ENCODE data around the gene UBL3. TPM values are rescaled to one million over a fixed set of nuclear protein-coding genes. Genes with fewer than 3 reads are reported as not detected.

The UBL3 gene
- total RNA-seq, 1 experiment from 2014 or later, result 12.0 TPM

DNA sequence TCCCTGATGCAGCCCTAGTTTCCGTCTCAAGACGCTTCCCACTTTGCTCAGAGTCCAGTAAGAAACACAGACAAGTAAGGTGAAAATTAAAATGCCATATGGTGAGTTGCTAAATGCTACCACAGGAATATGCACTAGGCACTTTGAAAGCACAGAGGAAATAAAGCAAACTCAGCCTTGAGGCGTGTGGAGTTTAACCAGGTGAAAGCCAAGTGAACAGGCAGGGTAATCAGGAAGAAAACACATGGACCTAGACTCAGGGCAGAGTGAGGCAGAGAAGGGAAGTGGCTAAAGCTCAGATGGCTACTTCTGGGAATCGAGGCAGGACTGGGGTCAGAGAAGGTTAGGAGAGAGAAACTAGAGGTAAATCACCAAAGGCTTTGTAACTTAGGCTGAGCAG, 5.4 kb upstream of the UBL3 start:
- H3K4me1 ChIP-seq (ENCODE audit: insufficient read depth, low read length, poor library complexity, severe bottlenecking), result no peaks in the 10 kb centered on the region
- POLR2A ChIA-PET (ENCODE audit: low non-redundant PET), result no interaction called here

GRCh38 chr13:29855009-29855408, 4.6 kb upstream of the UBL3 start:
- H3K9me3 ChIP-seq (ENCODE audit: low read depth, low read length, poor library complexity, severe bottlenecking), result no peaks in the 10 kb centered on the region
- H3K4me3 ChIP-seq (ENCODE audit: low read depth, low read length, poor library complexity, severe bottlenecking), result no peak overlapping the region
- TF ChIP-seq, protein P1, sequence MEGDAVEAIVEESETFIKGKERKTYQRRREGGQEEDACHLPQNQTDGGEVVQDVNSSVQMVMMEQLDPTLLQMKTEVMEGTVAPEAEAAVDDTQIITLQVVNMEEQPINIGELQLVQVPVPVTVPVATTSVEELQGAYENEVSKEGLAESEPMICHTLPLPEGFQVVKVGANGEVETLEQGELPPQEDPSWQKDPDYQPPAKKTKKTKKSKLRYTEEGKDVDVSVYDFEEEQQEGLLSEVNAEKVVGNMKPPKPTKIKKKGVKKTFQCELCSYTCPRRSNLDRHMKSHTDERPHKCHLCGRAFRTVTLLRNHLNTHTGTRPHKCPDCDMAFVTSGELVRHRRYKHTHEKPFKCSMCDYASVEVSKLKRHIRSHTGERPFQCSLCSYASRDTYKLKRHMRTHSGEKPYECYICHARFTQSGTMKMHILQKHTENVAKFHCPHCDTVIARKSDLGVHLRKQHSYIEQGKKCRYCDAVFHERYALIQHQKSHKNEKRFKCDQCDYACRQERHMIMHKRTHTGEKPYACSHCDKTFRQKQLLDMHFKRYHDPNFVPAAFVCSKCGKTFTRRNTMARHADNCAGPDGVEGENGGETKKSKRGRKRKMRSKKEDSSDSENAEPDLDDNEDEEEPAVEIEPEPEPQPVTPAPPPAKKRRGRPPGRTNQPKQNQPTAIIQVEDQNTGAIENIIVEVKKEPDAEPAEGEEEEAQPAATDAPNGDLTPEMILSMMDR (conservative IDR thresholded peaks at IDR 0.05; ENCODE audit: low read depth, low read length), result no peak
- TF ChIP-seq EZH2 (IDR thresholded peaks at IDR 0.05; ENCODE audit: borderline replicate concordance, low read depth, low read length, poor library complexity, severe bottlenecking), result no peak
- no TSS peak for BruUV-seq (replicated peaks)
- POLR2A ChIA-PET (ENCODE audit: low non-redundant PET), result no interaction called here
- CTCF ChIA-PET, result no interaction called here
- no peaks in the 10 kb centered on the region for H3K4me1 ChIP-seq (ENCODE audit: insufficient read depth, low read length, poor library complexity, severe bottlenecking)
- intact Hi-C loops (cut with micrococcal nuclease; ENCODE audit: unreplicated experiment), result no loop called here
- DNase-seq (ENCODE audit: low spot score), result no peak
- H3K27me3 ChIP-seq (replicated peaks; ENCODE audit: insufficient read depth, low read depth, low read length, poor library complexity), result no peaks in the 10 kb centered on the region
- H3K36me3 ChIP-seq (ENCODE audit: insufficient read depth, low read length, poor library complexity, severe bottlenecking), result no peaks in the 10 kb centered on the region
- H3K27ac ChIP-seq (ENCODE audit: low read depth, low read length, poor library complexity, severe bottlenecking), result no peak overlapping the region

More for the DNA sequence above, 5.4 kb upstream of the UBL3 start:
- Histone ChIP-seq H3K4me3 (ENCODE audit: low read depth, low read length, poor library complexity, severe bottlenecking) (no peak overlapping the region), H3K36me3 (ENCODE audit: insufficient read depth, low read length, poor library complexity, severe bottlenecking) (no peaks in the 10 kb centered on the region), H3K27ac (ENCODE audit: low read depth, low read length, poor library complexity, severe bottlenecking) (no peak overlapping the region), H3K27me3 (replicated peaks; ENCODE audit: insufficient read depth, low read depth, low read length, poor library complexity) (no peaks in the 10 kb centered on the region), H3K9me3 (ENCODE audit: low read depth, low read length, poor library complexity, severe bottlenecking) (no peaks in the 10 kb centered on the region)
- no TSS peak for BruUV-seq (replicated peaks)
- no peak for DNase-seq (ENCODE audit: low spot score)
- TF ChIP-seq EZH2 (IDR thresholded peaks at IDR 0.05; ENCODE audit: borderline replicate concordance, low read depth, low read length, poor library complexity, severe bottlenecking), result no peak
- TF ChIP-seq, protein P1 (conservative IDR thresholded peaks at IDR 0.05; ENCODE audit: low read depth, low read length), result no peak
- intact Hi-C loops (cut with micrococcal nuclease; ENCODE audit: unreplicated experiment), result no loop called here
- CTCF ChIA-PET, result no interaction called here

DNA sequence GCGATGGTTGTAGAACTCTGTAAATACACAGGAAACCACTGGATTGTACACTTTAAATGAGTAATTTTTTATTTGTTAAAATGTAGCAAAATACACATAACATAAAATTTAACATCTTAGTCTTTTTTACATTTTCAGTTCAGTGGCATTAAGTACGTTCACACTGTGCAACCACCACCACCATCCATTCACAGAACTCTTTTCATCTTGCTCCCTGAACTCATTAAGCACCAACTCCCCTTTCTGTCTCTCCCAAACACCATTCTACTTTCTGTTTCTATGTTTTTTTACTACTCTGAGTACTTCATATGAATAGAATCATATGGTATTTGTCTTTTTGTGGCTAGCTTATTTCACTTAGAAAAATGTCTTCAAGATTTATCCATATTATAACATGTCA, 2.7 kb upstream of the UBL3 start:
- TF ChIP-seq, protein P1 (conservative IDR thresholded peaks at IDR 0.05; ENCODE audit: low read depth, low read length), result no peak
- no peak for TF ChIP-seq EZH2 (IDR thresholded peaks at IDR 0.05; ENCODE audit: borderline replicate concordance, low read depth, low read length, poor library complexity, severe bottlenecking)
- POLR2A ChIA-PET (ENCODE audit: low non-redundant PET), result no interaction called here
- no peak for DNase-seq (ENCODE audit: low spot score)
- no TSS peak for BruUV-seq (replicated peaks)
- Histone ChIP-seq H3K4me3 (ENCODE audit: low read depth, low read length, poor library complexity, severe bottlenecking) (no peak overlapping the region), H3K4me1 (ENCODE audit: insufficient read depth, low read length, poor library complexity, severe bottlenecking) (no peaks in the 10 kb centered on the region), H3K27ac (ENCODE audit: low read depth, low read length, poor library complexity, severe bottlenecking) (no peak overlapping the region), H3K9me3 (ENCODE audit: low read depth, low read length, poor library complexity, severe bottlenecking) (no peaks in the 10 kb centered on the region), H3K36me3 (ENCODE audit: insufficient read depth, low read length, poor library complexity, severe bottlenecking) (no peaks in the 10 kb centered on the region), H3K27me3 (replicated peaks; ENCODE audit: insufficient read depth, low read depth, low read length, poor library complexity) (no peaks in the 10 kb centered on the region)
- intact Hi-C loops (cut with micrococcal nuclease; ENCODE audit: unreplicated experiment), result no loop called here
- CTCF ChIA-PET, result no interaction called here

Measured in A673 (cell line).